CD4-positive, alpha-beta T cell treated with Interleukin-6 for 4 hours (primary cell): ENCODE data around the gene APBA3.

ENCODE experiments used
- DNase-seq: peaks from one replicate; pipeline ENCODE4 v3.0.0-alpha.2; 2020; ENCODE audit warnings: mixed read lengths

The APBA3 gene, protein sequence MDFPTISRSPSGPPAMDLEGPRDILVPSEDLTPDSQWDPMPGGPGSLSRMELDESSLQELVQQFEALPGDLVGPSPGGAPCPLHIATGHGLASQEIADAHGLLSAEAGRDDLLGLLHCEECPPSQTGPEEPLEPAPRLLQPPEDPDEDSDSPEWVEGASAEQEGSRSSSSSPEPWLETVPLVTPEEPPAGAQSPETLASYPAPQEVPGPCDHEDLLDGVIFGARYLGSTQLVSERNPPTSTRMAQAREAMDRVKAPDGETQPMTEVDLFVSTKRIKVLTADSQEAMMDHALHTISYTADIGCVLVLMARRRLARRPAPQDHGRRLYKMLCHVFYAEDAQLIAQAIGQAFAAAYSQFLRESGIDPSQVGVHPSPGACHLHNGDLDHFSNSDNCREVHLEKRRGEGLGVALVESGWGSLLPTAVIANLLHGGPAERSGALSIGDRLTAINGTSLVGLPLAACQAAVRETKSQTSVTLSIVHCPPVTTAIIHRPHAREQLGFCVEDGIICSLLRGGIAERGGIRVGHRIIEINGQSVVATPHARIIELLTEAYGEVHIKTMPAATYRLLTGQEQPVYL

DNA sequence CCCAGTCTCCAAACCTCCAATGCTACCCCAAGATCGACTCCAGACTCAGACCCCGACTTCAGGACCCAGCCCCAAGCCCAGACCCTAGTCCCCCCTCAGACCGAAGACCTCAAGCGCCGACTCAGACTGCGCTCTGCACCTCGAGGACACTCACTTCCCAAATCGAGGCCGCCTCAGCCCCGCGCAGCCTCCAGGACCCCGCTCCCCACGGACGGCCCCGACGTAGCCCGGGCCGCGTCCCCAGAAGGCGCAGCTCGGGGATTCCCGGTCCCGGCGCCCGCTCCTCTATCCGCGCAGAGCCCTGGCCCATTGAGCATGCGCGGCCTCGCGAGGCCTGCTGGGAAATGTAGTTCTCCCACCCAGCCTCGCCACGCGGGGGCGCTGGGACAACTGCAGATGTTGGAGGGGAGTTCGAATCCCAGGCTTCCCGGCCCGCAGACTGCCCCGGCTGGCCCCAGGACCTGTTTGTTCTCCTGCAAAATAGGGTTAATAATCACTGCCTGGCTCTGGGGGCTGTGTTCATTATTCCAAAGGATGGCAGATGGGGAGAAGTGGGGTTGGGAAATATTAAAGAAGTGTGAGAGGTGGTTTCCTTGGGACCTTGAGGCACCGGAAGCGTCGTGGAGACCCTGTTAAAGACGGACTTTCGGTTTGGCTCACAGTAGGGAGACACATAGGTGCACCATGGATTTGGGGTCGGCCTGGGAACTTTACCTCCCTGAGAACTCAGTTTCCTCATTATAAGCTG lies at the start of gene APBA3:
Gene APBA3, minus strand, starts transcription at position 311 of the 748 bp plus-strand sequence. CDS start 1,428 bp downstream, outside the sequence.
- peak; percentile 96 for DNase-seq

DNA sequence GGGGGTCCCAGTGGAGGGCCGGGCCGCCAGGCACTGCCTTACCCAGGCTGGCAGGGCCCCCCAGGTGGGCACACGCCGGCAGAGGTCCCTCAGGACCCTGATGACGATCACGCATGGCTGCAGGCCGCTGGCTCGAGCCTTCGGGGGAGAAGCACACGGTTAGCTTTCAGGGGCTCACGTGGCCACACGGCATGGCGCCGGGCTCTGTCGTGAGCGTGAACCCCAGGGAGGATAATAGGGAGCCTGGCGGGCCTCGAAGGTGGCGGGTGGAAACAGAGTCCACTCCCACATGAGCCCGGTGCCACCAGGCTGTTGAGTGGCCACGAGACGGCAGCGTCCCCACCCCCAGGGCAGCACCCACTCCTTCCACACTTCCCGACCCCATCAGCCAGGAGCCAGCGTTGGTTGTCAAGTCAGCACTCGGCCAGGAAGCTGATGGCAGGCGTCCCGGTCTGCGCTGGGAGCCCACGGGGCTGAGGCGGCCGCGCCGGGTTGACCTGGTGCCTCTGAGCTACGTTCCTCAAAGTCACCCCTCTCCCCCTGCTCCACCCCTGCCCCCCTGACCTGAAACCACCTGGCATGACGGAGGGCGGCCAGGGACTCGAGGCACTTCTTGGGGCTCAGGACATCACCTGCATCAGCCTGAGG lies 49.3 kb upstream of the APBA3 start:
- DNase-seq = no peak

DNA sequence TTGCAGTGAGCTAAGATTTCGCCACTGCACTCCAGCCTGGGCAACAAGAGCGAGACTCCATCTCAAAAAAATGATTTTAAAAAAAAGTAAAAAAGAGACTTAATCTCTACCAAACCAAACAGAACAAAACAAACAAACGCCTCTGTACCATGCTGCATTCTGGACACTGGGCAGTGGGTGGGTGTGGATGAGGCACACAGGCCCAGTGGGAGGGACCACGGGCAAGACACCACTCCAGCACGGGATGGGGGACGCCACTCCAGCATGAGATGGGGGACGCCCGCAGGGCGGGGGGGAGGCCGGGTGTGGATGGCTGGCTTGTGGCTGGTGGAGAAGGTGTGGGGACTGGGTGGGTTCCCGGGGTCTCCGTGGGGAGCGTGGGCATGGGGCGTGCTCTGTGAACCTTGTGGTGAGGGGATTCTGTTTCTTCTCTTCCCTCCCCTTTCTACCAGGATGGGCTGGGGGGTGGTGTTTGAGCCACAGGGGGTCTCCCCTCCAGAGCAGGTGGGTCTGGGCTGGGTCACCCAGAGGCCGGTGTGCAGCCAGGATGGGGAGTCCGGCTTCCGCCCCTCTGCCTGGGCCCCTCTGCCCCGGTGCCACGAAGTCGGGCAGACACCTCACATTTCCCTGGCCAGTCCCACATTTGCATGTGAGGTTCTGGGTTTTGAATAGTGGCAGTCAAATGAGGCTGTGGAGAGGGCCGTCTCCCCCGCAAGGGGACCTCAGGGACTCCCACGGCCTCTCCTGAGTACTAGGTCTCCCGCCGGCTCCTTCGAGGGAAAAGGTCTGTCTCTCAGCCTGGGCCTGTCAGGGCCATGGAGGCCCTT lies 48.6 kb upstream of the APBA3 start:
- no peak for DNase-seq

DNA sequence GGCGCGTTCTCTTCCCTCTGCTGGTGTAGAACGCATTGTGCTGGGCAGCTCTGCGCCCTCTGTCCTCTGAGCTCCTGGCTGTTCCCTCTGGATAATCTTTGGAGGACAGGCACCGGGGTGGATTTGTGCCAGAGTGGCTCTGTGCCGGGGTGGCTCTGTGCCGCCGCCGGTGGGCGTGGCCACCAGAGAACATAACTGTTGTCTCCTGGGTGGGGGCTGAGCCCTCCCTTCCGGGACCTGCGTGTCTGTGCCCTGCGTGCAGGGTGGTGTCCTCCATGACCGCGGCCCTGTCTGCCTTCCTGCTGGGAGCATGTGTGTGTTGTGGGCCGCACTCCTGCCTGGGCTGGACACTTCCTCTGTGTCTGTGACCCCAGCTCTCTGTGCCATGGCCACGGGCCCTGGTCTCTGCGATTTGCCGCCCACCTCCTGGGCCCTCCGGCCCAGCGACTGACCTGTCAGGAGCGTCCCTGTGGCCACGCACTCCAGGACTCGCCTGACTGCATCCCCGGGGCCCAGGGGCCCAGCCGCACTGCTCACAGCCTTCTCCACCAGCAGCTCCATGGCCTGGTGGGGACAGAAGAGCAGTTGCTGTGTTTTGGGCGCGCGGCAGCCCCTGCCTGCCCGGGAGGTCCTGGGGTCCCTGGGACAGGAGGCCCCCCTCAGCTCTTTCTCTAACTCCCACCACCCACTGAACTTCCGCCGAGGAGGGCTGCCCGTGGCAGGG lies 47.1 kb upstream of the APBA3 start:
- no peak for DNase-seq

DNA sequence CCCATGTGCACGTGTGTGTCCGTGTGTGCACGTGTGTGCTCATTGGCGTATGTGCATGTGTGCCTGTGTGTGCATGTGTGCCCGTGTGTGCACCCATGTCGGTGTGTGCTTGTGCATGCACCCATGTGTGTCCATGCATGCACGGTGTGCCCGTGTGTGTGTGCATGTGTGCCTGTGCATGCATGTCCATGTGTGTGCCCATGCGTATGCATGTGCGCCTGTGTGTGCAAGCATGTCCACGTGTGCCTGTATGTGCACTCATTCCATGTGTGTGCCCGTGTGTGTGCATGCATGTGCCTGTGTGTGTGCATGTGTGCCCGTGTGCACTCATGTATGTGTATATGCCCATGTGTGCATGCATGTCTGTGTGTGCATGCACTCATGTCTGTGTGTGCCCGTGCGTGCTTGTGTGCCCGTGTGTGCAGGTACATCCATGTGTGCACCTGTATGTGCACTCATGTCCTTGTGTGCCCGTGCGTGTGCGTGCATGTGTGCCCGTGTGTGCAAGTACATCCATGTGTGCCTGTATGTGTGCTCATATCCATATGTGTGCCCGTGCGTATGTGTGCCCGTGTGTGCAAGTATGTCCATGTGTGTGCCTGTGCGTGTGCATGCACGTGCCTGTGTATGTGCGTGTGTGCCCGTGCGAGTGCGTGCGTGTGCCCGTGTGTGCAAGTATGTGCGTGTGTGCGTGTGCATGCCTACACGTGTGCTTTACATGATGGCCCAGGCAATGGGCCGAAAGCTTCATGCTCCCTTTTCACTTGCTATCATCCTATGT lies 46.3 kb upstream of the APBA3 start:
- DNase-seq = no peak

DNA sequence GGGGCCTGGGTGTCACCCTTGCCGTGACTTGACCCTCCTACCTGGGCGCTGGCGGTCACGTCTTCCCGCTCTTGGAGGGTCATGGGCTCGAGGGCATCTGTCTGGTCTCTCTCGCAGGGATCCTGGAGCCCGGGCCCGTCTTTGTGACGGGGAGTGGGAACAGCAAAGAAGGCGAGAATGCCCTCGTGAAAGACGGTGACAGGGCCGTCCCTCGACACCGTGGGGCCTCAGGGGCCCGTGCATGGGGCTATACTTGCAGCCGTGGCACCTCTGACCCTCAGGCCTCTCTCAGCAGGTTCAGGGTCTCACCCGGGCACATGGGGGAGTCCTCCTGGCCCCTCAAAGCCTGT lies 45.6 kb upstream of the APBA3 start:
- DNase-seq = no peak

DNA sequence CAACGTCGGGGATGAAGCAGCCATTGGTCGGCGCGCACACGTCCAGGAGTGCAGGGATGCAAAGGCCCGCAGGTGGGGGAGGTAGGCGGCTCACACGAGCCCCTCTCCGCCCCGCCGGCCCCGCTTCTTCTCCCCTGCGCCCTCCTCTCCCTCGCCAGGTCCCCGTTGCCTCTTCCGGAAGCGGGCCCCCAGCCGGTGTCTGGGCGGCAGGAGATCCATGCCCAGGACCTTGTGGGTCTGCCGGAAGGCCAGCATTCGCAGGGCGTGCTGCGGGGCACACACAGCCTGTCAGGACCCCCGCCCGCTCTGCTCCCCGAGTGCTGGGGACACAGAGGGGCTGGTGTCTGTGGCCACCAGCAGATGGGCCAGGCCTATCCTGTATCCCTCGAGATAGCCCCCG lies 44.4 kb upstream of the APBA3 start:
- DNase-seq = no peak

DNA sequence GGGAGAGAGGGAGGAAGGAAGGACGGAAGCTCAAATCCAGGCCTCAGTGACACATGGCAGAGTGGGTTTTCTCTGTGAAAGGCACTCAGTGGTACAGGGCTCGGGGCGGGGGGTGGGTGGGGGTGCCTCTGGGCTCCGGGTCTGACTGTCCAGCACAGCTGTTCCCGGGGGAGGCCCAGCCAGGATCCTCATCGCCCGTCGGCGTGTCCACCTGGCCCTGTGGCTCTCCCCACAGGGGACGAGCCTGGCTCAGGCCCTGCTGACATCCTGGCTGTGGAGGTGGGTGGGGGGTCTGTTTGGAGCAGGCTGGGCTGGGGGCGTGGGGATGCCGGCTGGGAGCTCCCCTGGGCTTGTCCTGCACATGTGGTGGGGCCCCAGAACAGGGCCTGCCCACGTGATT lies 42.9 kb upstream of the APBA3 start:
- DNase-seq = no peak

DNA sequence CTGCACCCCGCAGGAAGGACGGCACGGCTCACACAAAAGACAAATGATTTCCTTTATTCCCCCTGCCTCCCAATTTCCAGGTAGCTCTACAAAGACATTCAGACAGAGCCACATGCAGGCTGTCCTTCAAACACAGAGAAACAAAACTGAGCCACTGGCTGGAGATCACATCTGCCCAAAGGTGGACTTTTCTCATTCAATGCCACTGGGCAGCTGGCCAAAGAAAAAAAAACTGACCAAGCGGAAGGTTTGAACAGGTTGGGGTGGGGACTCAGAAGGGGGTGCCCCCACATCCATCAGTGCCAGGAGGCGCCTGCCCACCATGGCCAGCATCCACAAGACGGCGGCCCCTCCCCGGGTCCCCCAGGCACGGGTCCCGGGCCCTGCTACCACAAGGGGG lies 42.5 kb upstream of the APBA3 start:
- DNase-seq = no peak

DNA sequence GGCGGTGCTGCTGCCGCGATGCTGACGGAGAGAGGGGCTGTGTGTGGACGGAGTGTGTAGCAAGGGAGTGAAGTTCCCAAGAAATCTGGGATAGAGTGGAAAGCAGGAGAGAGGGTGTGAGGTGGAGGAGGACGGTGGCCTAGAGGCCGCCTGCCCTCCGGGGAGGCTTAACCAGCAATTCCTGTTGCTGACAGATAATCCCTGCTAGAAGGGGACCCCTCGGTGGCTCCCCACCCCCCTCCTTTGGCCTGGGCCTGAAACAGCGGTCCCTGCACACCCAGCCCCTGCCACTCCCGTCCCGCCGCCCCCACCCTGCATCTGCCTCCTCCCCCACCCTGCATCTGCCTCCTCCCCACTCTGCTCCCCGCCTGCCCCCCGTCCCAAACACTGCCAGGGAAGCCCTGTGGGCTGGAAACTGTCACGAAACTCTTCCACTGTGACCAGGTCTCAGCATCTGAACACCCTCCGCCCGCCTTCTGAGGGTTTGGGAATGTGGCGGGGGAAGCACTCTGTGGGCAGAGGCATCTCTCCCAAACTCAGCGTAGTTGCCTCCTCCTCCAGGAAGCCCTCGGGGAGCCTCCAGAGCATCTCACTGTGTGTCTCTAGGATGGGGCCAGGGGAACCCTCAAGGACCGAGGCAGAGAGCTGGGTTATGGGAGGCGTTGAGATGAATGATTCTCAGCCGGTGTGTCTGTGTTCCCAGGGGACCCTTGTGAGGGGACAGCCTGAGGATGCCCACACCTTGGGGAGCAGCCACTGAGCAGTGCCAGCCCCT lies 41.8 kb upstream of the APBA3 start:
- DNase-seq = no peak

DNA sequence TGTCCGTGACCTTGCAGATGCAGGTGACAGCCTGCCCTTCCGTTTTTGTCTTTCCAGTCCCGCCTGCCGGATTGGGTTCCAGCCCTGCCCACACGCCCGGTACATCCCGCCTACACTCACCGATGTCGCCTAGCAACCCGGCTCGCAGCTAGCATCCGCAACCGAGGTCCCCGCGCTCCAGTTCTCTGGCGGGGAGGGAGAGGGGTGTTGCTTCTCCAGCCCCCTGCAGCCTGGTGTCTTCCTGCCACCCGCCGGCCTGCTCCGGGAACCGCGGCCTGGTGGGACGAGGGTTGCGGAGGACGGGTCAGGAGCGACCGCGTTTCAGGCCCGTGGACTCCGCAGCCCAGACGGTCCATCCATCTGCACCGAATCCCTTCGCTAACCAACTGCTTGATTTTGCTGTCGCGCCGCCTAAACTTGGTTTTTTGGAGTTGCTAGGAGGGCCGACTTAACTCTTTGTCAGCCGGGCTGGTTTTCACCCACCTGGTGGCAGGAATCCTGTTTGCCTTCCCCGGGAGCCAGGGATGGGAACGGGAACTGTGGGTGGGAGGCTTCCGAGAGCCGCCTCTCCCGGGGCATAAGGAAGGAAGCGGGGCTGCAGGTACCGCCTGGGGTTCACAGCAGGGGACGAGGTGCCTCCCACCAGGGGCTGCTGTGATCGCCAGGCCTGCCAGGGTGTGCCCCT lies 40.1 kb upstream of the APBA3 start:
- peak; percentile 73 for DNase-seq

DNA sequence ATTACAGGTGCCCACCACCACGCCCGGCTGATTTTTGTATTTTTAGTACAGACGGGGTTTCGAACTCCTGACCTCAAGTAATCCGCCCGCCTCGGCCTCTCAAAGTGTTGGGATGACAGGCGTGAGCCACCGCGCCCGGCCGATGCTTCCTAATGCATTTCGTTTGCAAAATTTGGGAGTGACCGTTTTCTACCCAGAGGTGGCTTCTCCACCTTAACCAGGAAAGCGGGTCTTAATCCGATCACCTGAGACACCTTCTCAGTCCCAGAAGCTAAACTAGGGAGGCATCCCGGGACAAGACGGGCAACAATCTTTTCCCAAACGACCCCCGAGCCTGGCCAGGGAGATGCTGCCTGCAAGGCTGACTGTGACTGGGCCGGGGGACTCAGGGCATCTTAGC lies 39.5 kb upstream of the APBA3 start:
- DNase-seq = no peak

DNA sequence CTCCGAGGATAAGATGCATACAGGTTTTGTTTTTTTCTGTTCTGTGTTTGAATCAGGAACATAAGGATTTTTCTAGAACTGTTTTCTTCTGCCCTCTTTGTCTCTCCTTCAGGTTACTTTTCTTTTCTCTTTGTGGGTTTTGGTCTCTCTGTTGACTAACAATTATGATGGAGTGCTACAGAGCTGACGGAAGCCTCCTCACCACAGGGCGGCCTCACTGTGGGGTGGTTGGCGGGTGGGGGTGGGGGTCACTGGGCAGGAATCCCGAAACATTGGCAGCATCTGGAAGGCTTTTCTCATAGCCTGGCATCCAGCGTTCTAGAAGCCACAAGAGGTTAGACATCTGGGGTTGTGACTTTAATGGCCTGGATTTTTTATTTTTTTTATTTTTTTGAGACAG lies 36.6 kb upstream of the APBA3 start:
- peak; percentile 54 for DNase-seq

DNA sequence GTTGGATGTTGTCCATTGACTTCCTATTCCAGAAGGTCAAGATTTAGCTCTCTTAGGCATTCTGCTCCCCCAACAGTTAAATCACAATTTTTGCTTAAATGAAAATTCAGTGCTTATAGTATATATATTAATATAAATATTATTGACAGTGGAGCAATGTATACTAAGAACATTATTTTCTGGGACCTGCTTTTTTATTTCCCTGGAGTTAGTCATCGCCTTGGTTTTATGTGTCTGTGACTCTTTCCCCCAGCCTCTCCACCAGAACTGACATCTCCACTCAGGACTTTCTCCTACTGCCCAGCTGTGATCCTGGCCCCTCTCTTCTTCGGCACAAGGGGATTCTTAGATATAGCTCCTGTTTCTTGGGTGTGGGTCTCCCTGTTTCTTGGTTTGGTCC lies 34.9 kb upstream of the APBA3 start:
- no peak for DNase-seq

DNA sequence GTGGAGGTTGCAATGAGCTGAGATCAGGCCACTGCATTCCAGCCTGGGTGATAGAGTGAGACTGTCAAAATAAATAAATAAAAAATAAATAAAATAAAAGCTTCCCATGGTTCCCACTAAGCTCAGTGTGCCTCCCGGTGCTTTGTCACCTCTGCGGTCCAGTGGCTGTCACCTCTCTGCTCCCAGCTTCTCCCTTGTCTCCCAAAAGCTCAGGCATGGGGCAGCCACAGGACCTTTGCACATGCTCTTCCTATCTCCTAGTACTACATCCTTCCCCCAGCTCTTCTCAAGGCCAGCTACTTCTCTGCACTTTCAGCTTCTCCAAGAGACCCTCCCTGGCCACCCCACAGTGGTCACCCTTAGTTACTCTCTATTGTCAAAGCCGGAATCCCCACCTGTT lies 32.3 kb upstream of the APBA3 start:
- DNase-seq = no peak

DNA sequence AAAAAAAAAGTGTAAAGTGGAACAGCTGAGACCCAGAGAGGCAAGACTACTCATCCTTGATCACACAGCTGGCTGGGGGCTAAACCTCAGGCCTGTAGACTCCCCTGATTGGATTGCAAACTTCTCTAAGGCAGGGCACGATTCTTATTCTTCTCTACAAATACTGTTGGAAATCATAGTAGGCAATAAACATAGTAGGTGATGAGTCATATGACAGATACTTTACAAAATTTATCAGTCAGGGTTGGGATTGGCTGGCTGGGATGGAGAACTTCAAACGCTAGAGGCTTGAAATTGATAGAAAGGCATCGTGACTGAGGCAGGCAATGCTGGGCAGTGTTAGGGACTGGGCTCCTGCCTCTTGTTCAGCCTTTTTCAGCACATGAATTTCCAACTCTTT lies 30.6 kb upstream of the APBA3 start:
- DNase-seq = no peak

DNA sequence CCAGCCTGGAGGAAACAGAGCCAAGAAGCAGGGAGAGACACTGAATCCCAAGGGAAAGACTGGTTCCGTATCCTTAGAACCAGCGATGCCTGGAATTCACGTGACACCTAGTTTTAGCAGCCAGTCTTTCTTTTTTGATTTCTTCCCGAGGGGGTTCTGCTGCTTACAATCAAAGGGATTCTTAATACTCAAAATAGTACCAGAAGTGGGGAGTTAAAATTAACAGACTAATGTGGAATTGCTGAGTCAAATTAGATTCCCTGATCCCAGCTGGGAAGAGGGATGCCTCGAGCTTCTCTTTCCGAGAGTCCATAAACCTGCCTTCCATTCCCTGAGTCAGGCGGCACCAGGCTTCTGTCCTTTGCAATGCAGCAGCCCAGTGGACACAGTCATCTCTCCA lies 29.4 kb upstream of the APBA3 start:
- DNase-seq = no peak

DNA sequence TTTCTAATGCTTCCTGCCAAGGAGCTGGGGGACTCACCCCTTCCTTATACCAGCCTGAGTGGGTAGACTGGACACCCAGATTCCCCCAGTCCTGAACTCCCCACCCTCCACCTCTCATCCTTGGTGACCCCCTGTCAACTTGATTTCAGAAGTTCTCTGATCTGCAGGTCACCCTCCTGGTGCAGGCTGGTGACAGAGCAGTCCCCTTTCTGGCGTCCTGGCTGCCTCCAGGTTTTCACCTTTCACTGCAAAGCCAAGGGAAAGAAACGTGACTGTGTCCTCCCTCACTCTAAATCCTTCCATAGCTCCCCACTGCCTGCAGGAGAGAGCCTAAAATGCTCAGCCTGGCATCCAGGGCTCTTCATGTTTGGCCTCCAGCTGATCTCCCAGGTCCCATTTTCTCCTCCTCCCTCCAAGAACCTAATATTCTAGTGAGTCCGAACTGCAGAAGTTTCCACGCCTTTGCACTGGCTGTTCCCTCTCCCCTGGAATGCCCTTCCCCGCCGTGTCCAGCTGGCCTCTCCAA lies 28.8 kb upstream of the APBA3 start:
- no peak for DNase-seq

DNA sequence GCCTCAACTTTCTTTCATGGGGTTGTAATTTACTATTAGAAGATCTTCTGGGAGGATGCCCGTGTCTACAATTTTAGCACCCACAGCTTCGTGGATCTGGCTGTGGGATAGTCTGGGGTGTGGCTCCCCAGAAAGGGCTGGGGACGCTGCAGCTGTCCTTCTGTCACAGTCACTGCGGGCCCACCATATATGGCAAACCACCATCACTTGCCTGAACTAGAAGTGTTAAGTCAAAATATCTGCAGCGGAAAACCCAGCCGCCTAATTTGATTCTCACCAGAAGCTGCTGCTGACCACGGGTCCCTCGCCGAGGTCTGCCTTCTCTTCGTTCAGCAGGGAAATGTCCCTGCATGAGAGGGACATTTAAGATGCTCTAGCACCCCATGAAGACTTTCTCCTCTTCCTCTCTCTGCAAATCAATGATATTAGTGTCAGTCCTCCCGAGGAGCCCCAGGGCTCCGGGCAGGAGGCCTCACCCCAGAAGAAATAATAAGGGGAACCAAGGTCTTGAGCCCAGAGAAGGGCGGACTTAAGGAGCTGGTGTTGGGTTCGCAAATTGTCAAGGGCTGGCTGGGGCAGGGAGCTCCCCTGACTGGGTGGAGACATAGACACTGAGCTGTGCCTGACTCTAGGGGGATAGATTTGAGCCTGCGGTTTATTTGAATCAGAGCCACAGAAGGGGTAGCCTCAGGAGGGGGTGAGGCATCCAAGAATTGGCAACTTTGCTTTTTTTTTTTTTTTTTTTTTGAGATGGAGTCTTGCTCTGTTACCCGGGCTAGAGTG lies 27.7 kb upstream of the APBA3 start:
- no peak for DNase-seq
